Activated CD4-positive, alpha-beta T cell treated with anti-CD3 and anti-CD28 coated beads, Interleukin-2, amount 50 U/mL, for 48 hours (primary cell): ENCODE data around the gene CCL5.
"Not testable (repeated sequence)": the region's sequence is repeated elsewhere in the genome, so short reads cannot be mapped to it uniquely, and the experiment has no call there.

Experiments
- DNase-seq, 2 experiments: peaks; one replicate each; pipeline ENCODE4 v3.0.0-alpha.2; 2020

Gene CCL5

GRCh38 chr17:35897772-35898171, 17.6 kb upstream of the CCL5 start:
- not testable (repeated sequence) for DNase-seq

DNA sequence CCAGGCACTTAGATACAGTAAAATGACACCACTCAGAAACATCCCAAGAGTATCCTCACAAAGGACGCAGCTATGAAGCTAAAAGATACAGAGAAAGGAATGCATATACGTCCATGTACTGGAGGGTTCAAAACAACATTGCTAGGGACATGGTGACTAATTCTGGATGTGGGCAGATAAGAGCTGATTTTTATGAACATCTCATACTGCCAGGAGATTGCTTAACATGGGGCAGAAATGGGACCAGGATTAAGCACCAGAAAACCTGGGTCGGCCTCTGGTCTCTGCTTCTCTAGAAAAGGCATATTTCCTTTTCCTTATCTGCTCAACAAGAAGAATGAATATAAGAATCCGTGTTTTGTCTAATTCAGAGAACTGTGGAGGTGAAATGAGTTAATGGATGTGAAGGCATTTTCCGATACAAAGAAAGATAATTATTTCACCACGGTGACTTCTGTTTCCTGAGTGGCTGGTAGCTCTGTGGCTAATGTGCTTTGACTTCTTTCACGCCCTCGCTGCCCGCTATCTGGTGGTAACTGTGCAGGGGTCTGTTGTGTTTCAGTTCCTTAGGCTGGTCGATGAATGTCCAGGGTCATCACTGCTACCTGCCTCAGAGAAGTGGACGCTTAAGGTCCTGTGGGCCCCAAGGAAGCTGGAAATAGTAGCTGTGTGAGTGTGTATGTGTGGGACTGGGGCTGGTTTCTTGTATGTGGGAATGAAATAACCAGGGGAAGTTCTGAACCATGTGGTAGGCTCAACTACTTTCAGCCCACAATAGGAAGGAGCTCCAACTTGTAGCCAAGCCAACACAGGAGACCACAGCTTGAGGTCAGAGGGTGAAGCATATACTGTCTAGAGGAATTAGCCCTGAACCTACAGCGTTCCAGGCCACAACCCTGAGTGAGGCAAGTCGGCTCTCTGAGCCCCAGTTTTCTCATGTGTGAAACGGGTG, 15.8 kb upstream of the CCL5 start:
- peak in 1 of 2 experiments; percentile 43 for DNase-seq

DNA sequence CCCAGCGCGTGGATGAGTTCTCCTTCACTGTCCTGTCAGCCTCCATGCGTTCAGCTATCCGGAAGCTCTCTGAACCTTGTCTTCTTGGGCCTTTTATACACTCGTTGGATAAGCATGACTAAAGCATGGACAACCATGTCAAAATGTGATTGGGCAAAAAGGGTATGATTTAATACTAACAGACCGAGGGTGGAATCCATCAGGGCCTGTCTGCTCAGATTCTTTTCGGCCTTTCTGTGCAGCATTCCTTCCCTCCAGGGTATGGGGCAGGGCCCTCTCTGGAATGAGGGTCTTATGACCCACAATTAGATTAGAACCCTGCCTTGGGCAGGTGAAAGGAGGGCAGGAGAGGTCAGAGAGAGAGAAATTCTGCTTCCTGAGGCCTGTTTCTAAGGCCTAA, 14.0 kb upstream of the CCL5 start:
- DNase-seq, result no peak

GRCh38 chr17:35893751-35894150, 13.6 kb upstream of the CCL5 start:
- DNase-seq, result no peak

DNA sequence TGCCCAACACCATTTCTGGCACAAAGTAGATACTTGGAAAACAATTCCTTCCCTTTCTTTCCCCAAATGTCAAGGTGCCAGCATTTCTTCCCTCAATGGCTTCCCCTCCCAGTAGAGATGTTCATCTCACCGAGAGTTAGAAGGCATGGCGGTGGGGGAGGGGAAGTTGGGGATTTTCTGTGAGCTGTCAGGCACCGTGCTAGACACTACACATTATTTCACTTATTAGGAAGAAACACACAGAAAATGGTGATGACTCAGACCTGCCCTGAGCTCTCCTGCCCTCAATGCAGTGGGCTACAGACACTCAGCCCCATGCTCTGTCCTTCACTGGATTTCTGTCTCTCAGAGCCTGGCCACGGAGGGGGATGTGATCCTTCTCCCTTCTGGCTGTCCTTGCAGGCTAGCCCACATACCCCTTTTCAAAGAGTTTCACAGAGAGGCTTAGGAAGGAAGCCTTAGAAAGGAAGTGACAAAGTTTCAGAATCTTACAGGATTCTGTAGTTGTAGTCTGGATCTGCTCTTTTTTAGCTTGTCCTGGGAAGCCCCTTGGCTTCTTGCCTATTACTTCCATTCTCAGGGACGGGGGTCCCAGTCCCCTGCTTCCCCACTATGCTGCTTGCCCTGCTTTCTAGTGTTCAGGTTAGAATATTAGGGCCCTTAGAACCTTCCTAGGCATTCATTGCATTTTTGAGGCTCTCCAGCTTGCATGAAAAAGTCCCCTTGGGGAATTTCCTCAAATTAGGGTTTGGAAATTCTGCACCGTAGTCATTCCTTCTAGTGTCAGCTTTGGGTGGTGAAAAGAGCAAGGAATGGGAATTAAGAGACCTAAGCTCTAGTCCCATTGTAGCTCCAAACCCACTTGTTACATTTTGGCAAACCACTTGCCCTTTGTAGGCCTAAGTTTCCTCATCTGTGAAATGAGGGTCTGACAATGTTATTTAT, 12.2 kb upstream of the CCL5 start:
- peak; percentile 65 to 75 for DNase-seq

DNA sequence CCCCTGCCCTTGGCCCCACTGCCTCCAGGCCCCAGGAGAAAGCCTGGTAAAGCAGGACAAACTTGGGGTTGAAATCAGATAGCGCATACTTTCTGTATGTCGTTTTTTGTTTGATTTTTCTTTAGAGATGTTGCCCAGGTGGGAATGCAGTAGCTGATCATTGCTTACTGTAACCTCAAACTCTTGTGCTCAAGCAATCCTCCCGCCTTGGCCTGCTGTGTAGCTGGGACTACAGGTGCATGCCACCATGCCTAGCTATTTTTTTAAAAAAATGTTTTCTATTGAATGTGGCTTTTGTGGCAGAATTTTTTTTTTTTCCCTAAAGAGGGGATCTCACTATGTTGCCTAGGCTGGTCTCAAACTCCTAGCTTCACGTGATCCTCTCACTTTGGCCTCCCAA, 11.1 kb upstream of the CCL5 start:
- DNase-seq, result no peak

GRCh38 chr17:35890774-35891155, 10.6 kb upstream of the CCL5 start:
- no peak for DNase-seq

DNA sequence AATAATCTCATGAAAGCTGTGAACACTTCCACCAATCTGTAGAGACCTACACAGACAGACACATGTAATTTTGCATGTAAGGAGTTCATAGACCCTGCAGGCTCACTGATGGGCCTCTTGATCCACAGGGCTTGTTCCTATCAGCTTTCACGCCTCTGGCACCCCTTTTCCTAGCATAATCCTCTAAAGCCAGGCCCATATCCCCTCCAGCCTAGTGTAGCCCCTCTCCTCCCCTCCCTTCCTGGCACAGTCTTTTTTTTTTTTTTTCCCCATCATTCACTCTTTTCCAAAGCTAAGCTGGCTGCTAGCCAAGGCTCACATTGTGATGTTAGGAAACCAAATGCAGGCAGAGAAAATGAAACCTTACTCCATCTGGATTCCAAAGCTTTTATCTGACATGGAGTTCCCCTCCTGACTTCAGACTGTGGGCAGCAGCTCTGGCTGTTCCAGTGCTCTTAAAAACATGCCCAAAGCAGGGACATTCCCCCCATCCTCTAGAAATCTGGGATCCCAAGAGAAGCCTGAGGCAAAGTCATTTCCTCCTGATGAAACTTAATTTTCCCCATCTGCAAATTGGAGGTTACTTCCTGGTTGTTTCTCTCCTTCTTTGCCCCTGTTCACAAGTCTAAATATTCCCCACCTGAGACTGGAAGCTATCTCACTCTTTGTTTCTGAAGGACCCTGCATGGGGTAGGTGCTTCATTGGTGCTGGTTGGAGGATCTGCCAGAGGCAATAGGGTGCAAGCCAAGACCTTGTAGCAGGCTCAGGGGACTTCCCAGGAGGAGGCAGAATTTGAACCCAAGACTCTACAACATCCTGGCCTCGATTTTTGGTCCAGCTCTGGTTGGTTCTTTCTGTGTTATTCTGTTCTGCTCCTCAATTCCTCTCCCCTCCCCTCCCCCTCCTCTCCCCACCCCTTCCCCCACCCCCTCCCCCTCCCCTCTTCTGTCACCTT, 9.9 kb upstream of the CCL5 start:
- DNase-seq, result no peak

DNA sequence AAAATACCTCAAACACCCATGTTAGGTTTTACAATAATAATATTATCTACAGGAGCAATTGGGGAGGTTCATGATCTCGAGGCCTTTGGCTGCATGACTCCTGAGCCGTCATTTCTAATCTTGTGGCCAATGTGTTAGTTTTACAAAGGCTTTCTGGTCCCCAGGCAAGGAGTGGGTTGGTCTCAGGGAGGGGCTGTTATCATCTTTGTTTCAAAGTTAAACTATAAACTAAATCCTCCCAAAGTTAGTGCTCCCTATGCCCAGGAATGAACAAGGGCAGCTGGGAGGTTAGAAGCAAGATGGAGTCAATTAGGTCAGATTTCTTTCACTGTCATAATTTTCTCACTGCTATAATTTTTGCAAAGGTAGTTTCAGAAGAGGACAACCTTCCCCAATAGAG, 9.1 kb upstream of the CCL5 start:
- DNase-seq, result no peak

DNA sequence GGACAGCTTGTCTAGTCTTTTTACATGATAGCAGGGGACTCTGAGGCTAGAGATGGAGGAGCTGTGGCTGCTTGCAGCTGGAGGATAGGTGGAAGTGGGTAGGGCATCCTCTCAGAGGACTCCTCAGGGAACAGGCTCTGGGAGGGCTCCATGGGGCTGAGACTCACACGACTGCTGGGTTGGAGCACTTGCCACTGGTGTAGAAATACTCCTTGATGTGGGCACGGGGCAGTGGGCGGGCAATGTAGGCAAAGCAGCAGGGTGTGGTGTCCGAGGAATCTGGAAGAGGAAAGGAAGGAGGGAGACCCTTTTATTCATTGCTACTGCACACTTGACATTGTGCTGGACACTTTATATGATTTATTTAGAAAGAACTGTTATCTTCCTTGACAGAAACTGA, 1.8 kb downstream of the CCL5 start:
- no peak for DNase-seq

DNA sequence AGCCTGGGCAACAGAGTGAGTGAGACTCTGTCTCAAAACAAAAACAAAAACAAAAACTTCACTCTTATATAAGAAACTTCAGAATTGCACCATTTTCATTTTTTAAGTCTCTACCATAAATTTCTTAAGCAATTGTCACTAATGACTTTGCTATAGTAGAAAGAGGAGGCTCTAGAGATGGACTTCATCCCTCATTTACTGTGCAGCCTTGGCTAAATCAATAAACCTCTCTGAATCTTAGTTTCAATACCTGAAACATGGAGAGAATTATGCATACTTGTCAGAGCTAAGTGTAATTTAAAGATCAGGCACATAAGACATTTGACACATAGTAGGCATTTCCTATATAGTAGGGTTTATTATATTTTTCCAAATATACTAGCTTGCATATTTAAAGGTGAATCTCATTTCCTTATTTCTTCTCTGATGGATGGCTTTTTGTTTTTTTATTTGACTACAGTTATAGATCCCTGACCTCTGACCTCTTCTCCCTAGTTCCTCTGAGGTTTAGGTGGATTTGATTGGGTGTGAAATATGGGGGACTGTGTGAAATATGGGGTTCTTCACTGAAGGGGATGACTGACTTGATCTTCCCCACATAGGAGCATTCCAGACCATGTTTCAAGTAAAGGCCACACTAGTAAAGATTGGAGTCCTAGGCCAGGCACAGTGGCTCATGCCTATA, 2.7 kb downstream of the CCL5 start:
- no peak for DNase-seq

DNA sequence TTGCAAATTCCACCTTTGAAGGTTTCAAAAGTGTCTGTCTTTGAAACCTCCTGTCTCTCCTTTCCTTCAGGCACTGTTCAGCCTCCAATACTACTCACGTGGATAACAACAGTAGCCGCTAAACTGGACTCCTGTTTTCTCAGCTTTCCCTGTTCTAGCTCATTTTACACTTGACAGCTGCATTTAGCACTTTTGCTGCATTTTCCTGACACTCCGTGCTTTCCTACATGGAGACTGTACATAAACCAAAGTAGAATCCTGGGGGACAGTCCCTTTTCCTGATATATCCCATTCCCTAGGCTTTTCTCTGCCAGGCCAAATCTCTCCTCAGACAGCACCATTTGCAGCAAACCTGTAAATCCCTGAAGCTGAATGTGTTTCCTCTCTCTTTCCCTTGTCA, 3.6 kb downstream of the CCL5 start:
- no peak for DNase-seq

DNA sequence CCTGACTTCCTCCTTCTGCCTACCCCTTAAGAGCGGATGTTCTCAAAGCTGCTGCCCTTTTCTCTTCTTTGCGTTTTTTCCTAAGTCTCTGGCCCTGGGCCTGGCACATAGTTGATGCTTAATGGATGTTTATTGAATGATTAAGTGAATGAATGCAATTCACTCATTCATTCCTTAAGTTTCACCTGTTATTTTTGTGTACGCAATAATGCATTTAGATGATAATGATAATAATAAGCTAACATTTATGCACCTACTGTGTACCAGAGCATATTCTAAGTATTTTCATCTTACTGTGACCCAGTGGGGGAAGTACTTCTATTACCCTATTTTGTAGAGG, 4.4 kb downstream of the CCL5 start:
- no peak for DNase-seq

GRCh38 chr17:35875072-35875799, 4.9 kb downstream of the CCL5 start:
- no peak for DNase-seq

DNA sequence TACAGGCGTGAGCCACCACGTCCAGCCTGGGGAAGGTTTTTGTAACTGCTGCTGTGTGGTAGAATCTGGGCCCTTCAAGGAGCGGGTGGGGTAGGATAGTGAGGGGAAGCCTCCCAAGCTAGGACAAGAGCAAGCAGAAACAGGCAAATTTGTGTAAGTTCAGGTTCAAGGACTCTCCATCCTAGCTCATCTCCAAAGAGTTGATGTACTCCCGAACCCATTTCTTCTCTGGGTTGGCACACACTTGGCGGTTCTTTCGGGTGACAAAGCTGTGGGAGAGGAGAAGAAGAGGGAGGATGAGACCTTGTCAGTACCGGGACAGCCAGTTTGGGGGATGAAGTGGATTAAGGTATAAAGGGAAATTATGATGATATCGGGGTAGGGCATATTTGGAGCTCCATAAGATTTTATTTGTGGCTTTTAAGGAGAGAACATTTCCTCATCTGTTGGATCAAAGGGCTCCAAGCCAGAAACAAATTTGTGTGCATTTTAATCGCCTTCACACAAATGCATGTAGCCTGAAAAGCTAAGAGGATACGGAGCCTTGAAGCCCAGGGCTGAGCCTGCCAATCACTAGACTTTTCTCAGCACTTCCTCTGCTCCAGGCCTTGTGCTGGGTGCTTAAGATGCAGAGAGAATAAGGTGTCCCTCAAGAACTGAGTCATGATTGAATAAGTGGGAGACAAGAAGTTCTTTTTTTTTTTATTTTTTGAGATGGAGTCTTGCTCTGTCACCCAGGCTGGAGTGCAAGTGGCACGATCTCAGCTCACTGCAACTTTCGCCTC, 7.8 kb downstream of the CCL5 start:
- DNase-seq, result no peak

- DNase-seq, result no peak
These were observed 9.0 kb downstream of the CCL5 start for GRCh38 chr17:35870906-35871819.

DNA sequence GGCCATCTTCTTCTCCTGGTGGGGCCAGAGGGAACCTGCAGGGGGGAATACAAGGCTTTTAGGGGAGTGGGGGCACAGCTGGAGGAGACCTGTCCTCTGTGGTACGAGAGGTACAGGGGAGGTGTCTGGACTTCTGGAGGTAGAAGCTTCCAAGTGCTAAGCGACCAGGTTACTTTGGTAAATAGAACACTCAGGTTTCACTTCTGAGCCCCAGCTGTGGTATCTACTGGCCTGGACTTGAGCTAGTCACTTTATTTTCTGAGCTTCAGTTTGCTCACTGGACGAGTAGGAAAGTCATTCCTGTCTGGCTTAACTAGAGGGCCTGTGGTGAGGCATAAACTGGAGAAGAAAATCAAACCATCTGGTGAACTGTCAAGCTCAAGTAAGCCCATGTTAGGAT, 11.4 kb downstream of the CCL5 start, which contains the start of gene HEATR9:
HEATR9 (minus strand) TSS at position 155 of the 400 bp plus-strand sequence; CDS start at position 6, 149 bp downstream.
- DNase-seq, result no peak

DNA sequence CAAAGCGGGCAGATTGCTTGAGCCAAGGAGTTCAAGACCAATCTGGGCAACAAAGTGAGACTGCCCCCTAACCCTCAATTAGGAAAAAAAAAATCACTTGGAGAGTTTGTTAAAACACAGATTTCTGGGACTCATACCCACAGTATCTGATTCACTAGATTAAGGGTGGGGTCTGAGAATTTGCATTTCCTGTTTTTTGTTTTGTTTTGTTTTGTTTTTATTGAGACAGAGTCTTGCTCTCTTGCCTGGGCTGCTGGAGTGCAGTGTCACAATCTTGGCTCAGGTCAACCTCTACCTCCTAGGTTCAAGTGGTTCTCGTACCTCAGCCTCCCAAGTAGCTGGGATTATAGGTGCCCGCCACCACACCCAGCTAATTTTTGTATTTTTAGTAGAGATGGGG, 12.6 kb downstream of the CCL5 start:
- no peak for DNase-seq

GRCh38 chr17:35866341-35866950, 13.7 kb downstream of the CCL5 start:
- no peak for DNase-seq
